ENCODE measurements around the gene TESK2.

TESK2 gene

GRCh38 chr1:45306319-45306718 lies 184.6 kb downstream of the TESK2 start:
- TF ChIP-seq USF1 (IDR thresholded peaks at IDR 0.05): no peak
- no peak for TF ChIP-seq MAX (IDR thresholded peaks at IDR 0.05)
- TF ChIP-seq EGR1 (IDR thresholded peaks at IDR 0.05): no peak
- no peak for TF ChIP-seq TEAD4 (IDR thresholded peaks at IDR 0.05)
- TF ChIP-seq TCF12 (IDR thresholded peaks at IDR 0.05; ENCODE audit: low read depth): no peak
- no peak for TF ChIP-seq REST (IDR thresholded peaks at IDR 0.05; ENCODE audit: low read depth)
- TF ChIP-seq CEBPB (IDR thresholded peaks at IDR 0.05): no peak
- TF ChIP-seq NFIC (IDR thresholded peaks at IDR 0.05): no peak

- TF ChIP-seq NFIC (IDR thresholded peaks at IDR 0.05) (no peak), YY1 (IDR thresholded peaks at IDR 0.05; ENCODE audit: low read depth) (no peak)
Measured at GRCh38 chr1:45305231-45305630, 185.7 kb downstream of the TESK2 start.

- TF ChIP-seq EGR1 (IDR thresholded peaks at IDR 0.05) (no peak), ZBTB7A (IDR thresholded peaks at IDR 0.05; ENCODE audit: low read depth) (no peak), REST (IDR thresholded peaks at IDR 0.05; ENCODE audit: low read depth) (no peak), MAX (IDR thresholded peaks at IDR 0.05) (no peak), TAF1 (IDR thresholded peaks at IDR 0.05; ENCODE audit: low read depth) (no peak), USF1 (IDR thresholded peaks at IDR 0.05) (no peak), FOXM1 (IDR thresholded peaks at IDR 0.05; ENCODE audit: borderline replicate concordance, low read depth) (0 out of 2 replicates have a peak, but pooled peaks have one; percentile 9), EP300 (IDR thresholded peaks at IDR 0.05; ENCODE audit: borderline replicate concordance) (no peak)
Measured at GRCh38 chr1:45304311-45305081, 186.5 kb downstream of the TESK2 start.

GRCh38 chr1:45303520-45304310 lies 187.2 kb downstream of the TESK2 start:
- peak; percentile 67 for TF ChIP-seq RAD21 (IDR thresholded peaks at IDR 0.05; ENCODE audit: low read depth)
- TF ChIP-seq TEAD4 (IDR thresholded peaks at IDR 0.05): no peak
- peak; percentile 17; the same call in 1 of the 2 replicates for TF ChIP-seq CEBPB (IDR thresholded peaks at IDR 0.05)
- TF ChIP-seq TAF1 (IDR thresholded peaks at IDR 0.05; ENCODE audit: low read depth): peak; percentile 52
- 0 out of 2 replicates have a peak, but pooled peaks have one; percentile 10 for TF ChIP-seq FOXM1 (IDR thresholded peaks at IDR 0.05; ENCODE audit: borderline replicate concordance, low read depth)
- no peak for TF ChIP-seq CREB1 (IDR thresholded peaks at IDR 0.05; ENCODE audit: low read depth)
- peak; percentile 64; the same call in 1 of the 2 replicates for TF ChIP-seq MAX (IDR thresholded peaks at IDR 0.05)

- TF ChIP-seq ZBTB7A (IDR thresholded peaks at IDR 0.05; ENCODE audit: low read depth) (no peak), CEBPB (IDR thresholded peaks at IDR 0.05) (no peak), REST (IDR thresholded peaks at IDR 0.05; ENCODE audit: low read depth) (no peak), MAX (IDR thresholded peaks at IDR 0.05) (no peak), YY1 (IDR thresholded peaks at IDR 0.05; ENCODE audit: low read depth) (no peak), FOXM1 (IDR thresholded peaks at IDR 0.05; ENCODE audit: borderline replicate concordance, low read depth) (no peak), NFIC (IDR thresholded peaks at IDR 0.05) (no peak), CREB1 (IDR thresholded peaks at IDR 0.05; ENCODE audit: low read depth) (no peak), EP300 (IDR thresholded peaks at IDR 0.05; ENCODE audit: borderline replicate concordance) (no peak), TEAD4 (IDR thresholded peaks at IDR 0.05) (no peak)
Measured at GRCh38 chr1:45302505-45303150, 188.3 kb downstream of the TESK2 start.

All from Ishikawa (cell line).